Esophagus muscularis mucosa (tissue), 3 donors: Measurements from ENCODE around the gene DMRT1.
"Not testable (repeated sequence)": the region's sequence is repeated elsewhere in the genome, so short reads cannot be mapped to it uniquely, and the experiment has no call there.

ENCODE experiments used
- POLR2AphosphoS5 ChIP-seq, 2 donors: sonication (generic); formaldehyde crosslinking; IDR thresholded peaks; one replicate each; pipeline ENCODE4 v1.6.1; 2017; ENCODE audit warnings: antibody characterized with exemption in 2 of 2
- TF ChIP-seq, protein P1 (sequence below), 3 experiments: fragments of 200-600 bp in 2 of 3; fragments of 450-650 bp in 1 of 3; sonication (generic) in 2 of 3; IDR thresholded peaks; one replicate each; pipeline ENCODE4 v1.5.1; 2017 to 2019; ENCODE audit warnings: antibody characterized with exemption in 3 of 3, mild to moderate bottlenecking in 2 of 3, moderate library complexity in 1 of 3

DNA sequence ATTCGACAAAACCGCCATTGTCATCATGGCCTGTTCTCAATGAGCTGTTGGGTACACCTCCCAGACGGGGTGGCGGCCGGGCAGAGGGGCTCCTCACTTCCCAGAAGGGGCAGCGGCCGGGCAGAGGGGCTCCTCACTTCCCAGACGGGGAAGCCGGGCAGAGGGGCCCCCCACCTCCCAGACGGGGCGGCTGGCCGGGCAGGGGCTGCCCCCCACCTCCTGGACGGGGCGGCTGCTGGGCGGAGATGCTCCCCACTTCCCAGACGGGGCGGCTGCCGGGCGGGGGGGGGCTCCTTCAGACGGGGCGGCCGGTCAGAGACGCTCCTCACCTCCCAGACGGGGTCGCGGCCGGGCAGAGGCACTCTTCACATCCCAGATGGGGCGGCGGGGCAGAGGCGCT, 20.0 kb downstream of the DMRT1 start:
- TF ChIP-seq, protein P1, sequence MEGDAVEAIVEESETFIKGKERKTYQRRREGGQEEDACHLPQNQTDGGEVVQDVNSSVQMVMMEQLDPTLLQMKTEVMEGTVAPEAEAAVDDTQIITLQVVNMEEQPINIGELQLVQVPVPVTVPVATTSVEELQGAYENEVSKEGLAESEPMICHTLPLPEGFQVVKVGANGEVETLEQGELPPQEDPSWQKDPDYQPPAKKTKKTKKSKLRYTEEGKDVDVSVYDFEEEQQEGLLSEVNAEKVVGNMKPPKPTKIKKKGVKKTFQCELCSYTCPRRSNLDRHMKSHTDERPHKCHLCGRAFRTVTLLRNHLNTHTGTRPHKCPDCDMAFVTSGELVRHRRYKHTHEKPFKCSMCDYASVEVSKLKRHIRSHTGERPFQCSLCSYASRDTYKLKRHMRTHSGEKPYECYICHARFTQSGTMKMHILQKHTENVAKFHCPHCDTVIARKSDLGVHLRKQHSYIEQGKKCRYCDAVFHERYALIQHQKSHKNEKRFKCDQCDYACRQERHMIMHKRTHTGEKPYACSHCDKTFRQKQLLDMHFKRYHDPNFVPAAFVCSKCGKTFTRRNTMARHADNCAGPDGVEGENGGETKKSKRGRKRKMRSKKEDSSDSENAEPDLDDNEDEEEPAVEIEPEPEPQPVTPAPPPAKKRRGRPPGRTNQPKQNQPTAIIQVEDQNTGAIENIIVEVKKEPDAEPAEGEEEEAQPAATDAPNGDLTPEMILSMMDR (IDR thresholded peaks at IDR 0.05), result not testable (repeated sequence)
- not testable (repeated sequence) for TF ChIP-seq POLR2AphosphoS5 (IDR thresholded peaks at IDR 0.05)
